ENCODE measurements around the gene CALY.
A peak's percentile ranks its signal among the peaks of the same experiment; 100 is the strongest.

CALY gene

GRCh38 chr10:133276435-133277201, 60.1 kb downstream of the CALY start, which contains the start of gene ADAM8:
ADAM8 (minus strand) TSS chr10:133276868; CDS start chr10:133276817, 51 bp downstream.
- peak; percentile 78 for DNase-seq (ENCODE audit: low read depth)
- no peak for TF ChIP-seq CTCF (IDR thresholded peaks at IDR 0.05; ENCODE audit: insufficient read depth, low read depth, low read length, missing control alignments)
- H3K4me3 ChIP-seq (ENCODE audit: low read depth, low read length), result peak within 1 kb of the TSS; percentile 89

- no peak for TF ChIP-seq CTCF (IDR thresholded peaks at IDR 0.05; ENCODE audit: insufficient read depth, low read depth, low read length, missing control alignments)
- peak overlapping the region; percentile 89 for H3K4me3 ChIP-seq (ENCODE audit: low read depth, low read length)
- DNase-seq (ENCODE audit: low read depth), result no peak
Measured at GRCh38 chr10:133276100-133276434, 60.6 kb downstream of the CALY start.

GRCh38 chr10:133275684-133276092, 61.0 kb downstream of the CALY start:
- DNase-seq (ENCODE audit: low read depth), result peak; percentile 68
- peak; percentile 58 for TF ChIP-seq CTCF (IDR thresholded peaks at IDR 0.05; ENCODE audit: insufficient read depth, low read depth, low read length, missing control alignments)
- peak overlapping the region; percentile 89 for H3K4me3 ChIP-seq (ENCODE audit: low read depth, low read length)

- peak overlapping the region; percentile 89 for H3K4me3 ChIP-seq (ENCODE audit: low read depth, low read length)
- no peak for TF ChIP-seq CTCF (IDR thresholded peaks at IDR 0.05; ENCODE audit: insufficient read depth, low read depth, low read length, missing control alignments)
- peak; percentile 92 for DNase-seq (ENCODE audit: low read depth)
Measured at GRCh38 chr10:133274751-133275683, 61.7 kb downstream of the CALY start.

Data from GM12865 (cell line).